ENCODE measurements around the gene SFTPB. TPM values are rescaled to one million over a fixed set of nuclear protein-coding genes. Genes with fewer than 3 reads are reported as not detected.

Gene SFTPB
- total RNA-seq, 1 donor from 2014 or later = not detected

- H3K9me3 ChIP-seq (ENCODE audit: low read depth) = no peaks in the 10 kb centered on the region
- Mint-ChIP-seq H3K27ac (no peak overlapping the region), H3K36me3 (peaks cover 48% of the 10 kb centered on the region), H3K27me3 (ENCODE audit: insufficient read depth, low read depth) (no peaks in the 10 kb centered on the region), H3K4me1 (no peaks in the 10 kb centered on the region), H3K9me3 (no peaks in the 10 kb centered on the region), H3K4me3 (no peak overlapping the region)
- no peak overlapping the region for H3K4me3 ChIP-seq
- peaks cover 19% of the 10 kb centered on the region for H4K20me1 ChIP-seq (ENCODE audit: low read depth)
- H3K9ac ChIP-seq = no peak overlapping the region
- H3K27me3 ChIP-seq = no peaks in the 10 kb centered on the region
- peaks cover 24% of the 10 kb centered on the region for H3F3A ChIP-seq (ENCODE audit: low read depth)
- H2AFZ ChIP-seq (replicated peaks) = no peak overlapping the region
- no peak overlapping the region for H3K27ac ChIP-seq
- no peak for DNase-seq (ENCODE audit: low spot score)
- no peaks in the 10 kb centered on the region for H3K4me1 ChIP-seq
- TF ChIP-seq CTCF (IDR thresholded peaks at IDR 0.05) = no peak
- no peak overlapping the region for H3K4me2 ChIP-seq
- peaks cover 16% of the 10 kb centered on the region for H3K36me3 ChIP-seq
- no peaks in the 10 kb centered on the region for H3K79me2 ChIP-seq (ENCODE audit: low read depth)
These were observed 32.4 kb downstream of the SFTPB start for GRCh38 chr2:85635636-85636035.

GRCh38 chr2:85635011-85635410, 33.0 kb downstream of the SFTPB start:
- H3K27ac Mint-ChIP-seq = no peak overlapping the region

GRCh38 chr2:85631316-85631715, 36.7 kb downstream of the SFTPB start:
- Histone ChIP-seq H3K9me3 (ENCODE audit: low read depth) (no peaks in the 10 kb centered on the region), H3F3A (ENCODE audit: low read depth) (peaks cover 9% of the 10 kb centered on the region), H3K27ac (no peak overlapping the region), H3K36me3 (peaks cover 6% of the 10 kb centered on the region), H3K9ac (no peak overlapping the region), H3K4me2 (no peak overlapping the region), H4K20me1 (ENCODE audit: low read depth) (no peaks in the 10 kb centered on the region), H3K4me1 (no peaks in the 10 kb centered on the region), H3K27me3 (no peaks in the 10 kb centered on the region), H3K4me3 (no peak overlapping the region), H3K79me2 (ENCODE audit: low read depth) (no peaks in the 10 kb centered on the region), H2AFZ (replicated peaks) (no peak overlapping the region)
- no peaks in the 10 kb centered on the region for H3K9me3 Mint-ChIP-seq
- TF ChIP-seq EZH2 (IDR thresholded peaks at IDR 0.05) (no peak), CTCF (IDR thresholded peaks at IDR 0.05) (no peak), EZH2phosphoT487 (IDR thresholded peaks at IDR 0.05) (no peak)
- H3K27ac Mint-ChIP-seq = no peak overlapping the region
- H3K36me3 Mint-ChIP-seq = peaks cover 37% of the 10 kb centered on the region
- H3K4me1 Mint-ChIP-seq = no peaks in the 10 kb centered on the region
- no peak overlapping the region for H3K4me3 Mint-ChIP-seq
- no peaks in the 10 kb centered on the region for H3K27me3 Mint-ChIP-seq (ENCODE audit: insufficient read depth, low read depth)
- no peak for DNase-seq (ENCODE audit: low spot score)

More at GRCh38 chr2:85635011-85635410, 33.0 kb downstream of the SFTPB start:
- H3K9me3 ChIP-seq (ENCODE audit: low read depth) = no peaks in the 10 kb centered on the region
- peaks cover 16% of the 10 kb centered on the region for H3K36me3 ChIP-seq
- Mint-ChIP-seq H3K36me3 (peaks cover 48% of the 10 kb centered on the region), H3K27me3 (ENCODE audit: insufficient read depth, low read depth) (no peaks in the 10 kb centered on the region), H3K4me3 (no peak overlapping the region), H3K4me1 (no peaks in the 10 kb centered on the region), H3K9me3 (no peaks in the 10 kb centered on the region)
- DNase-seq (ENCODE audit: low spot score) = no peak
- no peak overlapping the region for H2AFZ ChIP-seq (replicated peaks)
- no peak overlapping the region for H3K4me2 ChIP-seq
- no peak overlapping the region for H3K4me3 ChIP-seq
- H3K9ac ChIP-seq = no peak overlapping the region
- no peak overlapping the region for H3K27ac ChIP-seq
- no peaks in the 10 kb centered on the region for H3K79me2 ChIP-seq (ENCODE audit: low read depth)
- H3K27me3 ChIP-seq = no peaks in the 10 kb centered on the region
- H3K4me1 ChIP-seq = no peaks in the 10 kb centered on the region
- TF ChIP-seq EZH2 (IDR thresholded peaks at IDR 0.05) (no peak), CTCF (IDR thresholded peaks at IDR 0.05) (no peak), EZH2phosphoT487 (IDR thresholded peaks at IDR 0.05) (no peak)
- H4K20me1 ChIP-seq (ENCODE audit: low read depth) = peaks cover 19% of the 10 kb centered on the region
- peaks cover 24% of the 10 kb centered on the region for H3F3A ChIP-seq (ENCODE audit: low read depth)
